GM21447 (cell line): ENCODE data around the gene PRX.
A peak's percentile ranks its signal among the peaks of the same experiment; 100 is the strongest.
"Not testable (repeated sequence)": the region's sequence is repeated elsewhere in the genome, so short reads cannot be mapped to it uniquely, and the experiment has no call there.

Source experiments
- ATAC-seq: cut with Tn5 transposase; IDR thresholded peaks from one replicate; pipeline ENCODE4 v1.9.1; 2021; ENCODE audit not compliant: unreplicated experiment

The PRX gene

GRCh38 chr19:40441719-40442253, 28.6 kb upstream of the PRX start:
- no peak for ATAC-seq

GRCh38 chr19:40438284-40438683, 25.1 kb upstream of the PRX start:
- ATAC-seq, result no peak

- peak; percentile 62 for ATAC-seq
Measured at GRCh38 chr19:40433391-40434216, 20.4 kb upstream of the PRX start.

- ATAC-seq, result not testable (repeated sequence)
Measured at GRCh38 chr19:40432760-40433159, 19.6 kb upstream of the PRX start.

- ATAC-seq, result no peak
Measured at GRCh38 chr19:40431698-40432097, 18.5 kb upstream of the PRX start.

GRCh38 chr19:40430242-40430641, 17.1 kb upstream of the PRX start:
- ATAC-seq, result not testable (repeated sequence)

GRCh38 chr19:40428197-40428596, 15.0 kb upstream of the PRX start:
- not testable (repeated sequence) for ATAC-seq

- ATAC-seq, result peak; percentile 72
Measured at GRCh38 chr19:40425450-40426287, 12.5 kb upstream of the PRX start, which contains the start of gene SERTAD1. Gene SERTAD1, minus strand, starts transcription at chr19:40425992. Its CDS starts 2,446 bp downstream, at chr19:40423546.

GRCh38 chr19:40424637-40425449, 11.7 kb upstream of the PRX start:
- ATAC-seq, result no peak

- ATAC-seq, result no peak
Measured at GRCh38 chr19:40423938-40424337, 10.8 kb upstream of the PRX start.

GRCh38 chr19:40422748-40423566, 9.8 kb upstream of the PRX start:
- ATAC-seq, result no peak

GRCh38 chr19:40421993-40422747, 9.0 kb upstream of the PRX start:
- ATAC-seq, result no peak

GRCh38 chr19:40420766-40421765, 7.9 kb upstream of the PRX start:
- peak; percentile 37 for ATAC-seq

- ATAC-seq, result no peak
Measured at GRCh38 chr19:40420451-40420765, 7.2 kb upstream of the PRX start.

- ATAC-seq, result no peak
Measured at GRCh38 chr19:40419780-40420179, 6.6 kb upstream of the PRX start.

GRCh38 chr19:40419066-40419612, 6.0 kb upstream of the PRX start:
- no peak for ATAC-seq

- no peak for ATAC-seq
Measured at GRCh38 chr19:40418040-40418439, 4.9 kb upstream of the PRX start.

- ATAC-seq, result no peak
Measured at GRCh38 chr19:40417643-40417981, 4.4 kb upstream of the PRX start.
